Neural crest cell (in vitro differentiated cells): ENCODE data around the gene JRKL. TPM values are rescaled to one million over a fixed set of nuclear protein-coding genes. Genes with fewer than 3 reads are reported as not detected.
A peak's percentile ranks its signal among the peaks of the same experiment; 100 is the strongest.
"Not testable (repeated sequence)": the region's sequence is repeated elsewhere in the genome, so short reads cannot be mapped to it uniquely, and the experiment has no call there.

ENCODE experiments used
- DNase-seq: peaks from one replicate; pipeline ENCODE4 v3.0.0; 2021; ENCODE audit warnings: low read depth, mixed read lengths, low spot score
- H3K27ac Mint-ChIP-seq: one replicate; pipeline ENCODE4 v1.8.0; 2021; ENCODE audit warnings: mild to moderate bottlenecking, mixed read lengths; ENCODE audit not compliant: unreplicated experiment
- H3K27me3 Mint-ChIP-seq: 2 replicates; pipeline ENCODE4 v1.8.0; 2021; ENCODE audit warnings: low read depth, mild to moderate bottlenecking, mixed read lengths
- H3K36me3 Mint-ChIP-seq: 2 replicates; pipeline ENCODE4 v1.8.0; 2021; ENCODE audit warnings: low read depth, mild to moderate bottlenecking, mixed read lengths
- H3K4me1 Mint-ChIP-seq: 2 replicates; pipeline ENCODE4 v1.8.0; 2021; ENCODE audit warnings: mixed read lengths
- H3K4me3 Mint-ChIP-seq: one replicate; pipeline ENCODE4 v1.8.0; 2021; ENCODE audit warnings: mild to moderate bottlenecking, mixed read lengths
- H3K9me3 Mint-ChIP-seq: 2 replicates; pipeline ENCODE4 v1.8.0; 2021; ENCODE audit warnings: mixed read lengths
- total RNA-seq: library from RNA; stranded (reverse); gene quantifications from 2 replicates; pipeline ENCODE4 v1.2.1, GENCODE V29; 2021
- TF ChIP-seq, protein P1 (sequence below): fragments of 200-600 bp; sonication (generic); conservative IDR thresholded peaks from 2 replicates; pipeline ENCODE4 v1.5.0; 2021; ENCODE audit warnings: antibody characterized with exemption, mild to moderate bottlenecking

Gene JRKL
- total RNA-seq, 1 donor from 2014 or later: 8.2 TPM

DNA sequence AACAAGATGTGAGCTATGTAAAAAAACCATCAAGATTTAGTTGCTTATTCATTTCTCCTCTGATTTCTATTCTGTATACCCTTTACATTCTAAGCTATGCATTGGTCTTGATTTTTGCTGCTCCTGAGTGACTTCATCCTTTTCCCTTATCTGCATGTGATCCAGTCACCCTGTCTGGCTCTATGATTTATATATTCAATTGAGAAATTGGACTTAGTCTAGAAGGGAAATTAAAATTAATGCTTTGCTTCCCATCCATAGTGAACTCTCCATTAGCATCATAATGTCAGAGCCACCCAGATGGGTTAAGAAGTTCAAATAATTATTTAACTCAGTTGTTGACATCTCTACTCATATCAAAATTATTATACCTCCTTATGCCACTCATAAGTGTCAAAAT is 5.0 kb downstream of the JRKL start:
- H3K4me3 Mint-ChIP-seq: peak overlapping the region; percentile 5
- H3K9me3 Mint-ChIP-seq: peaks cover 6% of the 10 kb centered on the region
- H3K27me3 Mint-ChIP-seq: no peaks in the 10 kb centered on the region
- TF ChIP-seq, protein P1, sequence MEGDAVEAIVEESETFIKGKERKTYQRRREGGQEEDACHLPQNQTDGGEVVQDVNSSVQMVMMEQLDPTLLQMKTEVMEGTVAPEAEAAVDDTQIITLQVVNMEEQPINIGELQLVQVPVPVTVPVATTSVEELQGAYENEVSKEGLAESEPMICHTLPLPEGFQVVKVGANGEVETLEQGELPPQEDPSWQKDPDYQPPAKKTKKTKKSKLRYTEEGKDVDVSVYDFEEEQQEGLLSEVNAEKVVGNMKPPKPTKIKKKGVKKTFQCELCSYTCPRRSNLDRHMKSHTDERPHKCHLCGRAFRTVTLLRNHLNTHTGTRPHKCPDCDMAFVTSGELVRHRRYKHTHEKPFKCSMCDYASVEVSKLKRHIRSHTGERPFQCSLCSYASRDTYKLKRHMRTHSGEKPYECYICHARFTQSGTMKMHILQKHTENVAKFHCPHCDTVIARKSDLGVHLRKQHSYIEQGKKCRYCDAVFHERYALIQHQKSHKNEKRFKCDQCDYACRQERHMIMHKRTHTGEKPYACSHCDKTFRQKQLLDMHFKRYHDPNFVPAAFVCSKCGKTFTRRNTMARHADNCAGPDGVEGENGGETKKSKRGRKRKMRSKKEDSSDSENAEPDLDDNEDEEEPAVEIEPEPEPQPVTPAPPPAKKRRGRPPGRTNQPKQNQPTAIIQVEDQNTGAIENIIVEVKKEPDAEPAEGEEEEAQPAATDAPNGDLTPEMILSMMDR: no peak
- H3K36me3 Mint-ChIP-seq: peaks cover 15% of the 10 kb centered on the region
- peaks cover 15% of the 10 kb centered on the region for H3K4me1 Mint-ChIP-seq
- DNase-seq: no peak
- no peak overlapping the region for H3K27ac Mint-ChIP-seq

DNA sequence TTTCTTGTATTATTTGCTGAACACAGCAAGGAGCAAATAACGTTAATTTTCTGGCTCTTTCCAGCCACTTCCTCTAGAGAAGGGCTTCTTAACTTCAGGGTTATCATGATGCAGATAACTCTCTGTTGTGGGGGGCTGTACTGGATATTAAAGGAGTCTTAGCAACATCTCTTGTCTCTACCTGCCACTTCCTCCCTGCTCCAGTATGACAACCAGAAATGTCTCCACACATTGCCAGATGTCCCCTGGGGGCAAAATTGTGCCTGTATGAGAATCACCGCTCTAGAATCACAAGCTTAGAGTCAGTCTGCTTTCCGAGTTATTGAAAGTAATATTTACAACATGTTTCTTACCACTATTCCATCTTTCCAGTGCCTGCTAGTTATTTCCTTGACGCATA is 6.8 kb downstream of the JRKL start:
- peaks cover 2% of the 10 kb centered on the region for H3K9me3 Mint-ChIP-seq
- no peak for DNase-seq
- peaks cover 2% of the 10 kb centered on the region for H3K36me3 Mint-ChIP-seq
- no peaks in the 10 kb centered on the region for H3K27me3 Mint-ChIP-seq
- H3K4me1 Mint-ChIP-seq: peaks cover 3% of the 10 kb centered on the region
- H3K4me3 Mint-ChIP-seq: no peak overlapping the region
- H3K27ac Mint-ChIP-seq: no peak overlapping the region
- TF ChIP-seq, protein P1: no peak

DNA sequence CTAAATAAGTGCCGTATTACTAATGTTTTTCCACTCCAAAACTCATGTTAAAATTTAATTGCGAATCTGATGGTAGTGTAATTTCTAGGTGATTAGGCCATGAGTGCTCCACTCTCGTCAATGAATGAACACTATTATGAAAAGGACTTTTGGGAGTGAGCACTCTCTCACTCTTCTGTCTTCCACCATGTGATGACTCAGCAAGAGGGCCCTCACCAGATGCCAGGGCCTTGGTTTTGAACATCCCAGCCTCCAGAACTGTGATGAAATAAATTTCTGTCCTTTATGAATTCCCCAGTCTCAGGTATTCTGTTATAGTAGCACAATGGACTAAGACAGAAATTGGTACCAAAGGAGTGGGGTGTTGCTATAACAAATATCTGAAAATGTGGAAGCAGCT is 8.1 kb downstream of the JRKL start:
- DNase-seq: no peak
- Mint-ChIP-seq H3K9me3 (peaks cover 5% of the 10 kb centered on the region), H3K4me3 (no peak overlapping the region), H3K27me3 (no peaks in the 10 kb centered on the region), H3K27ac (no peak overlapping the region), H3K36me3 (no peaks in the 10 kb centered on the region), H3K4me1 (peaks cover 3% of the 10 kb centered on the region)
- TF ChIP-seq, protein P1: no peak

DNA sequence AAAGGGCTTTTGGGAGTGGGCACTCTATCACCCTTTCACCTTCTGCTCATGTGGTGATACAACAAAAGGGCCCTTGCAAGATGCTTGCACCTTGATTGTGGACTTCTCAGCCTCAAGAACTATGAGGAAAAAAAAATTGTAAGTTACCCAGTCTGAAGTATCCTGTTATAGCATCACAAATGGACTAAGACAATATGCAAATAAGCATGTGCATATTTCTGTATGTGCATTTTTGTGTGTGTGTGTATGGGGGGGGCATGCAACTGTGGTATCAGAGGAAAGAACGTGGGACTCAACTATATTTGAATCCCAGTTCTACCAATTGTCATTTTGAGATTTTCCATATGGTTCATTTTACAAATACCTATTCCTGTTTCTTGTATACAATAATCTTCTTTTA is 10.9 kb downstream of the JRKL start:
- DNase-seq: no peak
- Mint-ChIP-seq H3K27me3 (no peaks in the 10 kb centered on the region), H3K4me3 (no peak overlapping the region), H3K4me1 (no peaks in the 10 kb centered on the region), H3K27ac (no peak overlapping the region), H3K36me3 (no peaks in the 10 kb centered on the region), H3K9me3 (peaks cover 8% of the 10 kb centered on the region)
- TF ChIP-seq, protein P1: no peak

DNA sequence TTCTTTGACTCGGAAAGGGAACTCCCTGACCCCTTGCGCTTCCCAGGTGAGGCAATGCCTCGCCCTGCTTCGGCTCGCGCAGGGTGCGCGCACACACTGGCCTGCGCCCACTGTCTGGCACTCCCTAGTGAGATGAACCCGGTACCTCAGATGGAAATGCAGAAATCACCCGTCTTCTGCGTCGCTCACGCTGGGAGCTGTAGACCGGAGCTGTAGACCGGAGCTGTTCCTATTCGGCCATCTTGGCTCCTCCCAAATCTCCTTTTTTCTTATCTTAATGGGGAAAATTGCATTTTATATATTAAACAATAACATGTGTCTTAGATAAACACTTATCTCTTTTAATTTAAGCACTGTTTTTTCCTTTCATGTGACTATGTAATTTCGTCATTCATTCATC is 21.6 kb downstream of the JRKL start:
- Mint-ChIP-seq H3K4me3 (peak overlapping the region; percentile 89), H3K27ac (peak overlapping the region; percentile 93)
- H3K27me3 Mint-ChIP-seq: not testable (repeated sequence)

DNA sequence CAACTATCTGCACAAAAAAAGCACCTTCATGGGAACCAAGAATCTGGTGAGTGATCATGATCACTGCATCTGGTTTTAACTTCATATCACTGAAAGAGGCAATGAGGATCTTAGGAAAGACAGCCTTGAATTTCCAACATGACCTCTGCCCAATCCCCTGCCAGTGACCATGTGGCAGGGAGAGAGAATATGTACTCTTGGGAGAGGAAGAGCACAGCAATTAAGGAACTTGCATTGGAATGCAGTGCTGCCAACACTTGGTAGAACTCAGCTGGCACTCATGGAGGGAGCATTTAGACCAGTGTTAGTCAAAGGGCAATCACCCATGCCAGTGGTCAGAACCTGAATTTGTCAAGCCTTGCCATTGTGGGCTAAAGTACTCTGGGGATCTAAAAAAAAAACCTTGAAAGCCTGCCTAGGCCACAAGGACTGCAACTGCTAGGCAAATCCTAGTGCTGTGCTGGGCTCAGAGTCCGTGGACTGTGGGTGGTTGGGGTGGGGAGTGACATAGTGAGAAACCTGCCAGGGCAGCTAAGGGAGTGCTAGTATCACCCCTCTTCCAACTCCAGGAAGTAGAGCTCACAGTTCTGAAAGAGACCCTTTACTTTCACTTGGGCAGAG is 23.1 kb downstream of the JRKL start:
- DNase-seq: no peak
- Mint-ChIP-seq H3K4me3 (peak overlapping the region; percentile 41), H3K9me3 (peaks cover 11% of the 10 kb centered on the region), H3K27ac (no peak overlapping the region), H3K27me3 (no peaks in the 10 kb centered on the region), H3K4me1 (no peaks in the 10 kb centered on the region), H3K36me3 (peaks cover 4% of the 10 kb centered on the region)
- TF ChIP-seq, protein P1: no peak

More for the DNA sequence above, 21.6 kb downstream of the JRKL start:
- H3K9me3 Mint-ChIP-seq, DNase-seq, H3K4me1 Mint-ChIP-seq, H3K36me3 Mint-ChIP-seq: not testable (repeated sequence)
